HuH-7.5 (cell line): Measurements from ENCODE around the gene NLRP1.
"Not testable (repeated sequence)": the region's sequence is repeated elsewhere in the genome, so short reads cannot be mapped to it uniquely, and the experiment has no call there.

ENCODE experiments used
- DNase-seq: peaks from one replicate; pipeline ENCODE4 v3.0.0; 2011; ENCODE audit warnings: low spot score

NLRP1 gene

DNA sequence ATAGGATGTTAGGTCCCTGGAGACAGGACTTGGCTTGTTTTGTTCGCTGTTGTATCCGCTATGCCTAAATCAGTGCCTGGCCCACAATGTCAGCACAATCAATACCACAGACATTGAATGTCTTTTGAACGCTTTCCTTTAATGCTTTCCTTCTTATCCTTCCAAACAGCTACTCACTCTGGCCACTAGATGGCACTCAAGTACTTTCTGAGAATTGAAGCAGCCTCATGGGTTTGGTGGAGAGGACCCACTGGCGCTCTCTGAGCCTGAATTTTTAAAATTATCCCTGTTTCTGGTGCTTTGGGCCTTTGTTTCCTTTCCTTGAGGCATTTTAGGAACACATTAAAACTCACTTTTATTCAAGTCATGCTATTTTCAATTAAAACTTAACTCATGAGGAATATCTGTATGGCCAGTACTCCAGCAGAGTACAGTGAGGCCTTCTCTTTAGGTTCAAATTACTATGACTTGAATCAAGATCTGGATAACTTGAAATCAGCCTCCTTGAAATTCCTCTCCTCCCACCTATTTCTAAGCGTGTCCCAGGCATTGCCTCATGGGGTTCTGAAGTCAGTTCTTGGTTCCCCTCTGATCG lies 3.2 kb upstream of the NLRP1 start:
- DNase-seq: peak; percentile 41

DNA sequence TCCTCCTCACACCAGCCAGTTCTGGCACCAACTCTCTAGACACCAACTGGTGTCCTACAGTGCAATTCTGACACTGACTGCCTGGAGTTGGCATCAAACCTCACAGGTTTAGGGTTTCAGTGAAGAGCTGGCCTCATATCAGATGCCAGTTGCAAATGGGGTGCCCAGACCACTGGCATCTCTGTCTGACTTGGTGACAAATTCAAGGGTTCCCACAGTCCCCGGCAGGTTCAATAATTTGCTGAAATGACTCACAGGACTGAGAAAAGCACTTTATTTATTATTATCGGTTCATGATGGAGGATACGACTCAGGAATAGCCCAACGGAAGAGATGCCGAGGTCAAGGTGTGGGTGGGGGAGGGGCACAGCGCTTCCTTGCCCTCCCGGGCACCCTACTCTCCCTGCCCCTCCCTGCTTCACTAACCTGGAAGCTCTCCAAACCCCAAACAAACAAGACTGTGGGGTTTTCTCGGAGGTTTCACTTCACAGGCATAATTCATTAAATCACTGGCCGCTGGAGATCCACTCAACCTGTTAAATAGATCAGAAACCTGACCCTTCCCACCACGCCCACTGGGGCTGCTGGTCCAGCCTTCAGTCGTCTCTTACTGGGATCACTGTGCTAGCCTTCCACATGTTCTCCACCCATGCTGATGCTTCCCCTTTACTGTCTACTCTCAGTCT lies 1.7 kb upstream of the NLRP1 start:
- no peak for DNase-seq

DNA sequence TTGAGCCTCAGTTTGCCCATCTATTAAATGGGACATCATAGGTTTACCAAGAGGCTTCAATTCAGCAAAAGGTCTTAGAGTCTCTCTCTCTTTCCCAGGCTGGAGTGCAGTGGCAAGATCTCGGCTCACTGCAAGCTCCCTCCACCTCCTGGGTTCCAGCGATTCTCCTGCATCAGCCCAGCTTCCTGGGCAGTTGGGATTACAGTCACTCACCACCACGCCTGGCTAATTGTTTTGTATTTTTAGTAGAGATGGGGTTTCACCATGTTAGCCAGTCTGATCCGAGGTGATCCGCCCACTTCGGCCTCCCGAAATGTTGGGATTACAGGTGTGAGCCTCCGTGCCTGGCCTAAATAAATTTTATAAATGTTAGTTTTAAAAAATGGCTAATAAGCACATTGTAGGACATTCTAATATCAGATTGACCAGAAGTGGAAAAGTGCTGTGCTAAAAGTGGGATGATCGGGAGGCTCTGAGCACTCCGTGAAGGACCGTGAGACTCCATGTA lies 1.0 kb upstream of the NLRP1 start:
- no peak for DNase-seq

DNA sequence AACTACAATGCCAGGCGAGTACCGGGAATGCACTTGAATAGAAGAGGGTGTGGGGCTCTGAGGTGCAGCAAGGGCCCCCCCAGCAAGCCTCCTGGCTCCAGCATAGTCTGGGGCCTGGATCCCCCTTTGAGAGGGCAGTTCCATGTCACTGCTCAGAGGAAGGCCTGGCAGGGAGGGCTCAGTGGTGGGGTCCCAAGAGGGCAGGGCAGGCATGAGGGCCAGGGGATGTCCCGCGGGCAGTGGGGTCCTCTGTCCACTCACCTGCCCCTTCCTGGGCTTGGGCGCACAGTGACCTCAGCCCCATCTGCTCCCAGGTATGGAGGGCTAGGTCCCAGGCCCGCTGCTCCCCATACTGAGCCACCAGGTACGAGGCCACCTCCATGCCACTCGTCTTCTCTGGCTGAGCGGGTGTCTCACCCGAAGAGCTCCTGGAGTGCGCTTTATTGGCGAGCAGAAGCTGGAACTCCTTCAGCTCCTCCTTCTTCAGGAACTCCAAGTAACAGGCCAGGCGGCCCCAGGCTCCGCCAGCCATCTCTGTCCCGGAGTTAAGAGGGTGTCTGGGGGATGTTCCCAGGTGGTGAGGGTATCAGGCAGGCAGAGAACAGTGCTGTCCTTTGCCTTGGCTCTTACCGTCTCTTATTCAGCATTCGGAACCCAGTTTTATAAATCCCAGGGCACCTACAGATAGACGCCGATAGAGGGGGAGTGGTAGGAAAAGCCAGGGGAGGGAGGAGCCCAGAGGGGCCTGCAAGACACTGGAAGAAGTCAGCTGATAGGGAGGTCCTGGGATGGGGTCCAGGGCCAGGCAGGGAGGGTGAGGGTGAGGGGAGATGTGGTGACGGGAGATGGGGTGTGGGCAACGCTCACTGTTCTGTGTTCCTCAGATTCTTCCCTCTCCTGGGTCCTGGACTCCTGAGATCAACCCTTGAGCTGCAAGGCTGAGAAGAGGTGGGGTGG lies 605 bp downstream of the NLRP1 start:
- DNase-seq: no peak

DNA sequence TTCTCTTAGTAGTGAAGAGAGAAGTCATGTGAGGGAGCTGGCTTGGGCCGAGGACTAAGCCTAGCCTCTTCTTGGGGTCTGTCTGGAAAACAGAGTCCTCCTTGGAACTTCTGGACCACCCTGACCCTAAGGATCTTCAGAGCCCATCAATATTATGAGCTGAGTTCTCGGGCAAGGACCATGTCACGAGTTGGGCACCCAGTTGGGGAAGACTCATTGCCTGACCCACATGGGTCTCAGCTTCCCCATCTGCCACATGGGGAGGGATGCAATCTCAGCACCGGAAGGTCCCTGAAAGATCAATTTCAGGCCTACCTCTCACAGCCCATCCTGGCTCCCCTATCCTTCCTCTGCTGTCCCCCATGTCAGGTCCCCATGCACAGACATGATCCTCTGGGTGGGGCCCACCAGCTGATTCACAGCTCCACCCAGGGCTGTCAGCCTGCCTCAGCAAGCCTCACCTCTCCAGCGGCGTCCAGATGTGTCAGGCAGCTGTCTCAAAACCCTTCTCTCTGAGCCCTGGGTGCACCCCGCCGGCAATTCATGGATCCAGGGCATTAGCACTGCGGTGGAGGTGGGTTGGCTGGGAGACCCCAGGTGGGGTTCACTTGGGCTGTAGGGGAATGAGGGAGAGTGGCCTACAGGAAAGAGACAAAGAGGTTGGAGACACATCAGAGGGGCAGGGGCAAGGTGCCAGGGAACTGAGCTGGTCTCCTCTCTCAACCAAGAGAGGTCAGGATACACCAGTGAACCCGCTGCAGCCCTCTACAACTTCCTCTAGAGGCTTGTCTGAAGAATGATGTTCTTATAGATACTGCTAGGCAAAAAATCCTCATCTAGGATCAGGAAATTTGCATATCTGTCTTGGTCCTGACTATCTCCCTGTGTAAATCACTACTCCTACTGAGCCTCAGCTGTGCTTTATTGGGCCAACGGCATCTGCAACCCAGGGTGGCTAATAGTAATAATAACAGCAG lies 1.8 kb downstream of the NLRP1 start:
- no peak for DNase-seq

DNA sequence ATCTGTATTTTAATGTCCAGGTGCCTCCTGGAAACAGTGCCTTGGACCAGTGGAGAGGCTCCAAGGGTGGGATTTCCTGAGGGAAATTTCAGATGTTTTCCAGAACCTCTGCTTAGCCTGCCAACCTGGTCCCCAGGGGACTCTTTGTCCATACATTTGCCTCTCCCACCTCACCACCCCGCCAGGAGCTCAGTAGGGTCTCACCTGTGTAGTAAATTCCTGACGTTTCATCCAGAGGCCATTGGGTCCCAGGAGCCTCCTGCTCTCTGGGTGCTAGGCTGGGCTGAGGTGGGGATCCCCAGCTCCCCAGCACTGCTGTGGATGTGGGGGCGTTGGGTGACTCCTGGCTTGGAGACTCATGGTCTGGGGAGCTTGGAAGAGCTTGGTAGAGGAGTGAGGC lies 2.7 kb downstream of the NLRP1 start:
- no peak for DNase-seq

DNA sequence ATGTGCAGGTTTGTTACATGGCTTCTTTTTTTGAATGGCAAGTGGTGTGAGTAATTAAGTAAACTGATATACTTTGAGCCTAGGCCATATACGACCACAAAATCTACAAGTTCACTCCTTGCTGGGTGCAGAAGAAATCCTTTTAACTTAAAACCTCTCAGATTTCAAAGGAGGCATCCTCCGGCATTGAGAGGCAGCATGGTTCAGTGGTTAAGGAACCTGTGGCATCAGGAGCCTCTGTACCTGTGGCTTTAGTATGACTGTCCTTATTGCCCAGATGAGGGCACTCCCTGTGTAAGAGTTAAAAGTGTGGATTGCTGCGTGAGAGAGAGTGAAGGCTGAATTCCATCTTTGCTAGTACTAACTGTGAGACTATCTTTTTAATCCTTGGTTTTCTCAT lies 3.3 kb downstream of the NLRP1 start:
- DNase-seq: no peak

DNA sequence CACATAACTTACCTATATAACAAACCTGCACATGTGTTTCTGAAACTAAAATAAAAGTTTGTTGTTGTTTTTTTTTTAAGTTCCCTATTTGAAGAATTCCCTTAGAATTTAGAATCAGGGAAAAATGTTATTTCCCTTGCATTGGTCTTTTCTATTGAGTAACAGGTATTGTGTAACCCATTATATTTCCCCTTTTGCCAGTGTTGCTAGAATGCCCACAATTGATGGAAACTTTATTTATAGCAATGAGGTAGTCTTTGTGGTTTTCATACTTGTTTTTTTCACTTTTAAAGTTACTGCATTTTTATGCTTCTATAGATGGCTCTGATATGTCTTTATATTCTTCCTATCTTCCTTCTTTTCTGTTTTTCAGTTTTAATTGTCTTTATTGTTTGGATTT lies 3.9 kb downstream of the NLRP1 start:
- no peak for DNase-seq

DNA sequence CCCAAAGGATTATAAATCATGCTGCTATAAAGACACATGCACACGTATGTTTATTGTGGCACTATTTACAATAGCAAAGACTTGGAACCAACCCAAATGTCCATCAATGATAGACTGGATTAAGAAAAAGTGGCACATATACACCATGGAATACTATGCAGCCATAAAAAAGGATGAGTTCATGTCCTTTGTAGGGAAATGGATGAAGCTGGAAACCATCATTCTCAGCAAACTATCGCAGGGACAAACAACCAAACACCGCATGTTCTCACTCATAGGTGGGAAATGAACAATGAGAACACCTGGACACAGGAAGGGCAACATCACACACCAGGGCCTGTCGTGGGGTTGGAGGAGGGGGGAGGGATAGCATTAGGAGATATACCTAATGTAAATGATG lies 5.5 kb downstream of the NLRP1 start:
- not testable (repeated sequence) for DNase-seq

DNA sequence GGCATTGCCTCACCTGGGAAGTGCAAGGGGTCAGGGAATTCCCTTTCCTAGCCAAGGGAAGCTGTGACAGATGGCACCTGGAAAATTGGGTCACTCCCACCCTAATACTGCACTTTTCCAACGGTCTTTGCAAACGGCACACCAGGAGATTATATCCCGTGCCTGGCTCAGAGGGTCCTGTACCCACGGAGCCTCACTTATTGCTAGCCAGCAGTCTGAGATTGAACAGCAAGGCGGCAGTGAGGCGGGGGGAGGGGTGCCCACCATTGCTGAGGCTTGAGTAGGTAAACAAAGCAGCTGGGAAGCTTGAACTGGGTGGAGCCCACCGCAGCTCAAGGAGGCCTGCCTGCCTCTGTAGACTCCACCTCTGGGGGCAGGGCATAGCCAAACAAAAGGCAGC lies 11.3 kb downstream of the NLRP1 start:
- DNase-seq: not testable (repeated sequence)

DNA sequence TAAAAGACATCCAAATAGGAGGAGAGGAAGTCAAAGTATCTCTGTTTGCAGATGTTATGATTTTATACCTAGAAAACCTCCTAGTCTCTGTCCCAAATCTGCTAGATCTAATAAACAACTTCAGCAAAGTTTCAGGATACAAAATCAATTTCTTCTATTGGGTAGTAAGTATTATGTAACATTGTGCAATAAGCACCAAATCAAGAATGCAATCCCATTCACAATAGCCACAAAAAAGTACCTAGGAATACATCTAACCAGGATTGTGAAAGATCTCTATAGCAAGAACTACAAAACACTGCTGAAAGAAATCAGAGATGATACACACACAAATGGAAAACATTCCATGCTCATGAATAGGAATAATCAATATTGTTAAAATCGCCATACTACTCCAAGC lies 13.0 kb downstream of the NLRP1 start:
- DNase-seq: no peak

DNA sequence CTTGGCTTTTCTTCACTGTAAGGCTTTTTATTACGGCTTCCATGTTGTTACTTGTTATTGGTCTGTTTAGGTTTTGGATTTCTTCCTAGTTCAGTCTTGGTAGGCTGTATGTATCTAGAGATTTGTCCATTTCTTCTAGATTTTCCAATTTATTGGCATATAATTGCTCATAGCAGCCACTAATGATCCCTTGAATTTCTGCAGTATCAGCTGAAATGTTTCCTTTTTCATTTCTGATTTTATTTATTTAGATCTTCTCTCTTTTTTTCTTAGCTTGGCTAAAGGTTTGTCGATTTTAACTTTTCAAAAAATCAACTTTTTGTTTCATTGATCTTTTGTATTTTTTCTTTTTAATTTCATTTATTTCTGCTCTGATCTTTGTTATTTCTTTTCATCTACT lies 18.5 kb downstream of the NLRP1 start:
- DNase-seq: no peak

DNA sequence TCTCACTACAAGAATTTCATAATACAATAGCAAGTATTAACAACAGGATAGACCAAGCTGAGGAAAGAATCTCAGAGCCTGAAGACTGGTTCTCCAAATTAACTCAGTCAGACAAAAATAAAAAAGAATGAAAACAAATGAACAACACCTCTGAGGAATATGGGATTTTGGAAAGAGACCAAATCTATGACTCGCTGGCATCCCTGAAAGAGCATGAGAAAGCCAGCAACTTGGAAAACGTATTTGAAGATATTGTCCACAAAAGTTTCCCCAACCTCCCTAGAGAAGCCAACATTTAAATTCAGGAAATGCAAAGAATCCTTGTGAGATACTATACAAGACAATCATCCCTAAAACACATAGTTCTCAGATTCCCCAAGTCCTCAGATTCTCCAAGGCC lies 20.9 kb downstream of the NLRP1 start:
- DNase-seq: no peak

DNA sequence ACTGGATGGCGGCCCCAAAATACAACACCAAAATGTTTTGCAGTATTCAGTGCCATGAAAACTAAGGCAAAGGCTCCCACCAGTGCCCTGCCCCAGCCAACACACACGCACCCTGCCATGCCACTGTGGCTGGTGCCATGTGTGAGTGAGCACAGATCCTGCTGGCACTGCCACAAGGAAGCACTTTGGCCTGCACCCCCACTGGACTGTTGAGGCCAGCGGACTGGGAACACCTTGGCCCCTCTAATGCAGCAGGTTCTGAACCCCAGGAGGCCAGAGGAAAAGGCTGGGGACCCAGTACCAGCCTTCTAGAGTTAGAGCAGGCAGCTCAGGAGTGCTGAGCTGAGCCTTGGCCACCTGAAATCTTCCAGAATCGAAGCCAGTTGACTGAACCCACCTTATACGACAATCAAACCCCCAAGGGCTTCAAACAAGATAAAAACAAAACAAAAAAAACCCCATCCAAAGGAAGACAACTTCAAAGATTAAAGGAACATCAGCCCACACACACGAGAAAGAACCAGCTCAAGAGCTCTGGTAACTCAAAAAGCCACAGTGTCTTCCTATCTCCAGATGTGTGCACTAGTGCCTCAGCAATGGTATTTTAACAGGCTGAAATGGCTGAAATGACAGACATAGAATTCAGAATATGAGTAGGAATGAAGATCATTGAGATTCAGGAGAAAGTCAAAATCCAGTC lies 21.5 kb downstream of the NLRP1 start:
- no peak for DNase-seq

DNA sequence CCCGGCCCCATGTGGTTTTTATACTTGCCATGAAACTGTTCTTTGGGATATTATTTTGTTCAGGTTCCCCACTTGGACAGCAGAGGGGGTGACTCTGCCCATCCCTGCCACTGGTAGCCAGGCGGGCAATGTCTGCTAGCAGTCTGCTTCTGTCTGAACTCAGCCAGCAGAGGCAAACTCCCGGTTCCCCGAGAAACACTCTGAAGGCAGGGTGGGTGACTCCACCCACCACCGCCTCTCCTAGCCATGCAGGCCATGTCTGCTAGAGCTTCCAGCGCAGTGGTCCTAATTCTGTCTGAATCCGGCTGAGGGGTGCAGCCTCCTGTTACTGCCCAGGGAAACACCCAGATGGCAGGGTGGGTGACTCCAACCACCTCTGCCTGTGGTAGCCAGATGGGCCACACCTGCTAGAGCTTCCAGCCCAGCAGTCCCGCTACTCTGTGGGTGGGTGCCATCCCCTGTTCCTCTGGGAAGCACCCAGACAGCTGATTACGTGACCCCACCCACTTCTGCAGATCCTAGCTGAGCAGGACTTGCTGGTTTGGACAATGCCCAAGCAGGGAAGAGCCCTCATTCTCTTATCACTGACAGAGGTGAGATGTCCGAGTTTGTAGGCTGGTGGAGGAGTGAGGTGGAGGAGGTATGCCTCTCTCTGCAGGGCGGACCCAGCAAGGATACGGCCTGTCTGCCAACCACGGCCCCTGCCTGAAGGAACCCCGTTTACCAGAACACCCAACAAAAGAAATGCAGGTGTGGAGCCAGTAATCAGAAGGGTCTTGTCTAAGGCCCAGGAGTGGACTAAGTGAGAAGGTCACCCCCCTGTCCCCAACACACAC lies 22.4 kb downstream of the NLRP1 start:
- no peak for DNase-seq

DNA sequence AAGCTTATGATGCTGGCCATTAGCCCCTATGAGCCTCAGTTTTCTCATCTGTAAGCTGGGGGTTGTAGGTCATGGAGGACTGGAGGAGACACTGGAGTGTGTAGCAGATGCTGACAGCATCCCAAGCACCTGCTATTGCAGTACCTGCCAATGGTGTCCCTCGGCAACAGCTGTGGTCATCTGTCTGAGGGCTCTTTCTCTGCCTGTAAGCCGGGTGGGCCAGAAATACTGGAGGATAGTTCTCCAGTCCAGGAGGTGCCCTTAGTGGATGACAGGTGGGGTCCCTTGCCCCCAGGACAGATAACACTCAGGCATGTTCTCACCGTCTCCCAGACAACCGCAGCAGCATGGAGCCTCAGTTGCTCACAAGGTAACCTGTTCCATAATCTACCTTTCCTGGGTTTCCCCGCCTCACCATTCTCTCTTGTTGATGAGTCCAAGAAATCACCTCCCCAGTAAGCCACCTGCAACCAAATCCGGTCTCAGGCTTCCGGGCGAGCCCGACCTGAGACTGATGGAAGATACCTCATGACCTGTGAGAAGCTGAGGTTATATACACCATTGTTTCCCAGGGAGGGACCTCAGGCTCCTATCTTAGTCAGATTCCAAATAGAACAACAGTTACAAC lies 23.8 kb downstream of the NLRP1 start:
- no peak for DNase-seq

DNA sequence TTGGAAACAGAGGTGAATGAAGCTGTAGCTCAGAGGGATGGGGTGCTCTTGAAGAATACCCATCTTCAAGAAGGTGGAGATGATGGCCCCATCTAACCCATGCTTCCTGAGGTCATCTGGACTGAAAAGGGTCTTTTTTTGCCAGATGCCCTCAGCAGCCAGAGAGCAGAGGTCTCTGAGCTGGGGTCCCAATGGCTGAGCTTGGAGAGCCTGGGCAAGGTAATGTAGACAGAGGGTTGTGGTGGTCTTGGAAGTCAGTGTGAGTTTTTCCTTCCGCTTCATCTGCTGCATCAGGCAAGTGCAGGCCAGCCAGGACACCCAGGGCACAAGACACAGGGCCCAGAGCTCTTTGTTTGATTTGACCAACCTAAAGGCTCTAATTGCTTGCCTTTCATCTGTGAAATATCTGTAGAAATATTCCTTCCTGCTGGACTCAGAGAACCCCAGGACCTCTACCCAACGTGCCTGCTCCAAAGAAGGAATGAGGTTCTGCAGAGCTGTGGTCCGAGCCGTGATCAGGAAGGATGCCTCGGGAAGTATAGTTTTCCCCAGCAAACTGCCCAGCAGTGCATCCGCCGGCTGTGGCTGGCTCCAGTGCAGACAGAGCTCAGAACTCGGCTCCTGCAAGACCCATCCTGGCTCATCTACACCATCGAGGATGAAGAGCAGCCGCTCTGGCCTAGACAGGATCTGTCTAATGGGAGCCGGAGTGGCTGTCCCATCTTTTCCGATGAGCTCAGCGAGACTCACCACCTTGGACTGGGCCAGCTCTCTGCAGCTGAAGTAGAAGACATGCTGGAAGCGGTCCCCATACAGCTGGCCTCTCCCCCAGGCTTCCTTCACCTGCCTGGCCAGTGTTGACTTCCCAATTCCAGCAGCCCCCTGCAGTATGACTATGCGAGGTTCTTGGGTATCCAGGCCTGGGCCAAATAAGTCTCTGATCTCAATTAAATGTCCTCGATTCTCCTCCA lies 25.2 kb downstream of the NLRP1 start:
- DNase-seq: no peak

DNA sequence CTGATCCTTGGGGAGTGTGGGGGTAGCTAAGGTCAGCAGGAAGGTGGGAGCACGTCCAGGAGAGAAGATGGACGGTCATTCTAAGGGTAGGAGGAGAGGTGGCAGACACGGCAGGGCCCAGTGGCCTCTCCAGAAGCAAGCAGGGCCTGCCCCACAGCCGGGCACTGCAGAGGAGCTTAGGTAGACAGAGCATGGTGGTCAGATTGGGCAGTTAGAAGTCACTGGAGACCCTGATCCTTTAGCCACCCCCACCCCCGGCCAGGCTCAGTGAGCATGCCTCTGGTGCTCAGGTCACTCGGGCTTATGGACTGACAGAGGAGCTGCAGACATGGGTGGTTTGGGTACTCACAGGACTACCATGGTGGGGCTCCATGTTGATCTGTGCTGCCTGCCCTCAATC lies 26.3 kb downstream of the NLRP1 start:
- no peak for DNase-seq
